Tibial nerve (tissue), 3 donors: ENCODE results near the gene THEM4.

Experiments used
- POLR2A ChIP-seq, 2 donors: fragments of 450-650 bp; IDR thresholded peaks; one replicate each; pipeline ENCODE4 v1.6.1; 2017; ENCODE audit warnings: antibody characterized with exemption in 2 of 2, mild to moderate bottlenecking in 2 of 2, moderate library complexity in 2 of 2
- TF ChIP-seq, protein P1 (sequence below), 5 experiments: fragments of 200-600 bp in 3 of 5; fragments of 450-650 bp in 2 of 5; sonication (generic) in 3 of 5; IDR thresholded peaks; one replicate each; pipeline ENCODE4 v1.5.1; 2016 to 2019; ENCODE audit warnings: antibody characterized with exemption in 5 of 5, mild to moderate bottlenecking in 3 of 5, moderate library complexity in 2 of 5

DNA sequence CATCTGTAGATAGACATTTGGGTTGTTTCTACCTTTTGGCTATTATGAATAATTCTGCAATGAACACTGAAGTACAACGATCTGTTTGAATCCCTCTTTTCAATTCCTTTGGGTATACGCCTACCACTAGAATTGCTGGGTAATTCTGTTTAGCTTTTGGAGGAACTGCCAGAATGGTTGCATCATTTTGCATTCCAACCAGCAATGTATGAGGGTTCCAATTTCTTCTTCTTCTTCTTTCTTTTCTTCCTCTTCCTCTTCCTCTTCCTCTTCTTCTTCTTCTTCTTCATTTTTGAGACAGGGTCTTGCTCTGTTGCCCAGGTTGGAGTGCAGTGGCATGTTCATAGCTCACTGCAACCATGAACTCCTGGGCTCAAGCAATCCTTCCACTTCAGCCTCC is 42.0 kb downstream of the THEM4 start:
- TF ChIP-seq, protein P1, sequence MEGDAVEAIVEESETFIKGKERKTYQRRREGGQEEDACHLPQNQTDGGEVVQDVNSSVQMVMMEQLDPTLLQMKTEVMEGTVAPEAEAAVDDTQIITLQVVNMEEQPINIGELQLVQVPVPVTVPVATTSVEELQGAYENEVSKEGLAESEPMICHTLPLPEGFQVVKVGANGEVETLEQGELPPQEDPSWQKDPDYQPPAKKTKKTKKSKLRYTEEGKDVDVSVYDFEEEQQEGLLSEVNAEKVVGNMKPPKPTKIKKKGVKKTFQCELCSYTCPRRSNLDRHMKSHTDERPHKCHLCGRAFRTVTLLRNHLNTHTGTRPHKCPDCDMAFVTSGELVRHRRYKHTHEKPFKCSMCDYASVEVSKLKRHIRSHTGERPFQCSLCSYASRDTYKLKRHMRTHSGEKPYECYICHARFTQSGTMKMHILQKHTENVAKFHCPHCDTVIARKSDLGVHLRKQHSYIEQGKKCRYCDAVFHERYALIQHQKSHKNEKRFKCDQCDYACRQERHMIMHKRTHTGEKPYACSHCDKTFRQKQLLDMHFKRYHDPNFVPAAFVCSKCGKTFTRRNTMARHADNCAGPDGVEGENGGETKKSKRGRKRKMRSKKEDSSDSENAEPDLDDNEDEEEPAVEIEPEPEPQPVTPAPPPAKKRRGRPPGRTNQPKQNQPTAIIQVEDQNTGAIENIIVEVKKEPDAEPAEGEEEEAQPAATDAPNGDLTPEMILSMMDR (IDR thresholded peaks at IDR 0.05): no peak
- TF ChIP-seq POLR2A (IDR thresholded peaks at IDR 0.05): no peak
